Measurements from ENCODE around the gene NCOR1. TPM values are rescaled to one million over a fixed set of nuclear protein-coding genes. Genes with fewer than 3 reads are reported as not detected.

The NCOR1 gene
- total RNA-seq, 5 donors from 2014 or later (not counting 1 experiment from before 2014, with no cell fraction given) = 134 to 173 (median 152) TPM

DNA sequence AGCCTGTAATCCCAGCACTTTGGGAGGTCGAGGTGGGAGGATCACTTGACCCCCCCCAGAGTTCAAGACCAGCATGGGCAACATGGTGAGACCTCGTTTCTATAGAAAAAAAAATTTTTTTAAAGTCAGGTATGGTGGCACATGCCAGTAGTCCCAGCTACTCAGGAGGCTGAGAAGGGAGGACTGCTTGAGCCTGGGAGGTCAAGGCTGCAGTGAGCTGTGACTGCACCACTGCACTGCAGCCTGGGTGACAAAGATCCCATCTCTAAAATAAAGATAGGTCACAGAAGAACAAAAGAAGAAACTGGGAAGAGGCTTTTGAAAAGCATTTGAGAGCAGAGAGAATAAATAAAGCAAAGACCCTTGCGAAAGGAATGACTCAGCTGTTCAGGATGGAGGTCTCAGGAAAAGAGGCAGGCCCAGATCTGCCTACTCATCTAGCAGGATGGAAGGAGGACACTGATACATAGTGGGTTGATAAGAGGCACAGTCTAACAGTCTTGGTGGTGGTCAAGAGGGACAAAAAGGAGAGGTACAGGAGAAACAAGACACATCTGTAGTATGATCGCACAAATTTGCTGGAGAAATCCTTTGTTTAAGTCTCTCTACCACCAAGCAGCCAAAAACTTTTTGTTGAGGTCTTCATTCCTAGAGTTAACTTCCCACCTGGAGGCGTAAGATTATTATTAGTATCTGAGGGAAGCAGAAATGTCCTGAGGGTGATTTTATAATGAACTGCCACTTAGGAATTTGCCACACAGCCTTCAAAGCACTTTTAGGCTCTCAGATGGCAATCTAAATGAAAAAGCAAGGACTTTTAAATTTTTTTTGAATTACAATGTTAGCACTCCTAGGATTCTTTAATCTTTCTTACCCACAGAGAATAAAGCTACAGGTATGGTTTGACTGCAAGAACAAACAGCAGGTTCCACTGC is 233.4 kb downstream of the NCOR1 start:
- Histone ChIP-seq H3K4me3 (ENCODE audit: control insufficient read depth in 1 of 2, extremely low read depth in 1 of 2, low read length in 1 of 2) (no peak overlapping the region), H3K27ac (ENCODE audit: low read length) (no peak overlapping the region), H3K9me3 (no peaks in the 10 kb centered on the region), H3K27me3 (replicated peaks in 1 of 2; ENCODE audit: control insufficient read depth in 2 of 2, extremely low read depth in 1 of 2, insufficient read depth in 2 of 2, low read length in 1 of 2) (no peaks in the 10 kb centered on the region), H3K36me3 (ENCODE audit: control insufficient read depth in 2 of 2, extremely low read depth in 1 of 2, insufficient read depth in 1 of 2, low read length in 1 of 2) (peaks cover 3 to 65% of the 10 kb centered on the region in 2 donors), H3K4me1 (ENCODE audit: control insufficient read depth in 1 of 2, extremely low read depth in 1 of 2, insufficient read depth in 2 of 2, low read length in 2 of 2) (peaks cover 0 to 5% of the 10 kb centered on the region in 2 experiments)
- ChIA-PET CTCF (no interaction called here), POLR2A (no interaction called here)
- Mint-ChIP-seq H3K27ac (peak overlapping the region in 1 of 2 donors; percentile 61), H3K4me3 (no peak overlapping the region), H3K9me3 (no peaks in the 10 kb centered on the region), H3K36me3 (peaks cover 54% of the 10 kb centered on the region), H3K27me3 (no peaks in the 10 kb centered on the region), H3K4me1 (peaks cover 7 to 11% (median 11%) of the 10 kb centered on the region in 3 donors)
- DNase-seq (no peak), ATAC-seq (replicated peaks in 1 of 4) (no peak)
- WGBS (ENCODE audit: insufficient coverage) = 100% methylated on average over 1 of the region's 5 CpGs

GRCh38 chr17:15981208-15981607 is 234.1 kb downstream of the NCOR1 start:
- Histone ChIP-seq H3K9me3 (no peaks in the 10 kb centered on the region), H3K27me3 (replicated peaks in 1 of 2; ENCODE audit: control insufficient read depth in 2 of 2, extremely low read depth in 1 of 2, insufficient read depth in 2 of 2, low read length in 1 of 2) (no peaks in the 10 kb centered on the region), H3K4me3 (ENCODE audit: control insufficient read depth in 1 of 2, extremely low read depth in 1 of 2, low read length in 1 of 2) (no peak overlapping the region), H3K27ac (ENCODE audit: low read length) (no peak overlapping the region), H3K36me3 (ENCODE audit: control insufficient read depth in 2 of 2, extremely low read depth in 1 of 2, insufficient read depth in 1 of 2, low read length in 1 of 2) (peaks cover 3 to 68% of the 10 kb centered on the region in 2 donors), H3K4me1 (ENCODE audit: control insufficient read depth in 1 of 2, extremely low read depth in 1 of 2, insufficient read depth in 2 of 2, low read length in 2 of 2) (peaks cover 0 to 5% of the 10 kb centered on the region in 2 experiments)
- peak overlapping the region in 1 of 2 donors; percentile 61 for H3K27ac Mint-ChIP-seq
- whole genome bisulfite sequencing (ENCODE audit: insufficient coverage) = no CpG with 5 or more reads among the region's 2 CpGs
- DNase-seq = no peak
- CTCF ChIA-PET = no interaction called here
- no peaks in the 10 kb centered on the region for H3K27me3 Mint-ChIP-seq
- peaks cover 50% of the 10 kb centered on the region for H3K36me3 Mint-ChIP-seq
- ATAC-seq (replicated peaks in 1 of 4) = peak in 3 of 4 experiments; percentile 48 to 78 (median 61)
- no peak overlapping the region for H3K4me3 Mint-ChIP-seq
- POLR2A ChIA-PET = no interaction called here
- peaks cover 7 to 11% (median 11%) of the 10 kb centered on the region in 3 donors for H3K4me1 Mint-ChIP-seq
- no peaks in the 10 kb centered on the region for H3K9me3 Mint-ChIP-seq

Other genes starting within 250 kb of the NCOR1 start
- 10 to 100 TPM; 18.1 to 28.7 (median 22.8) TPM for gene ZSWIM7, start 215.8 kb downstream of the NCOR1 start, total RNA-seq
- 10 to 100 TPM; 39.2 to 58.6 (median 42.2) TPM for gene TTC19, start 215.7 kb downstream of the NCOR1 start, total RNA-seq
- 10 to 100 TPM; 53.9 to 90.2 (median 82.7) TPM for gene PIGL, start 1.7 kb upstream of the NCOR1 start, total RNA-seq
- 10 to 100 TPM; 12.7 to 20.0 (median 17.8) TPM for gene CENPV, start 137.9 kb upstream of the NCOR1 start, total RNA-seq
- gene UBB, start 165.6 kb upstream of the NCOR1 start, total RNA-seq = 100 to 1,000 TPM; 669 to 892 (median 718) TPM
- gene TRPV2, start 200.0 kb upstream of the NCOR1 start, total RNA-seq = 100 to 1,000 TPM in 4 of 5 donors, 10 to 100 TPM in 1; 91.3 to 127 (median 122) TPM